ENCODE results near the gene TMEM59L.
"Not testable (repeated sequence)": the region's sequence is repeated elsewhere in the genome, so short reads cannot be mapped to it uniquely, and the experiment has no call there.

The TMEM59L gene

DNA sequence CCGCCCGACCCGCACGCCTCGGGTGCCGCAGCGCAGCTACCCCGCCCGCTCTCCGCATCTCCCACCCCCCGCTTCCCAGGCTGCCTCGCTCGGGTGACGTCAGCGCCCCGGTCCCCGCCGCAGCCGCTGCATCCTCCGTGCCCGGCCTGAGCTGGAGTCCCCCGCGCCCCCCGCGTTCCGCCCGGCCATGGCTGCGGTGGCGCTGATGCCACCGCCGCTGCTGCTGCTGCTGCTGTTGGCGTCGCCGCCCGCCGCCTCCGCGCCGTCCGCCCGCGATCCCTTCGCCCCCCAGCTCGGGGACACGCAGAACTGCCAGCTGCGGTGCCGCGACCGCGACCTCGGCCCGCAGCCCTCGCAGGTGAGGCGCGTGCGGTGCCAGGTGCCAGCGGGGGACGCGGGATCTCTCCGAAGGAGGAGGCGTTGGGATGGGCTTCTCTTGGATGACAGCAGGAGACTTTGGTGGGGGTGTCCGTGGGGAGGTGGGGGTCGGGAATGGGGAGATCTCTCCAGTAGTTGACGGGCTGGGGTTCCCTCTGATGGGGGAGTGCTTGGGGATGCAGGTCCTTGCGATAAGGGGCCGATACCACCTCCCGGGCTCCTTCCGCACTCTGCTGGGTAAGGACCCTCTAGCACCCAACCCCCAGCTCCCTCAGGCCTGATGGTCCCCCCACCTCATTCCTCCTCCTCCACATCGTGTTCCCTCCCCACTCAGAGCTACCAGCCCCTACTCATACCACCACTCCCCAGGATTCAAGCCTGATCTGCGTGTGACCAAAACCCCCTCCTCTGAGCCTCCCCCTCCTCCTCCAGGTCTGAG is at the start of gene TMEM59L:
TMEM59L (plus strand) TSS at position 99 of the 817 bp plus-strand sequence; CDS start at position 188, 89 bp downstream.
- DNase-seq = no peak

DNA sequence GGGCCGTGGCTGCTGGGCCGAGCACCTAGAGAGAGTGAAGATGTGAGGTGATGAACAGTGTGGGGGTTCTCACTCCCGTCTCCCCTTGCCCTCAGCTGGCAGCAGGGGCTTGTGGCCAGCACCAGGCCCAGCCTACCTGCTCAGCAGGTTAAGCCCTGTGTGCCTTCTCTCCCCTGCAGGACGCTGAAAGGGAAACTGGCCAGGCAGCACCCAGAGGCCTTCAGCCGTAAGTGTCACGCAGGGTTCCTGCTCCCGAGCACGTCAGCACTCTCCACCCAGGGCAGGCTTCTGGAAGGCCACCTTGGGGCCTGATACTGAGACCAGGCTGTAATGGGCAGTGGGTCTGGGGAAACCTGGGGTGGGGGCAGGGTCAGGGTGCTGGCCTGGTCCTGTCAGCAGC is 45.7 kb upstream of the TMEM59L start:
- no peak for DNase-seq

- DNase-seq = no peak
These were observed 44.3 kb upstream of the TMEM59L start for GRCh38 chr19:18568367-18568766.

DNA sequence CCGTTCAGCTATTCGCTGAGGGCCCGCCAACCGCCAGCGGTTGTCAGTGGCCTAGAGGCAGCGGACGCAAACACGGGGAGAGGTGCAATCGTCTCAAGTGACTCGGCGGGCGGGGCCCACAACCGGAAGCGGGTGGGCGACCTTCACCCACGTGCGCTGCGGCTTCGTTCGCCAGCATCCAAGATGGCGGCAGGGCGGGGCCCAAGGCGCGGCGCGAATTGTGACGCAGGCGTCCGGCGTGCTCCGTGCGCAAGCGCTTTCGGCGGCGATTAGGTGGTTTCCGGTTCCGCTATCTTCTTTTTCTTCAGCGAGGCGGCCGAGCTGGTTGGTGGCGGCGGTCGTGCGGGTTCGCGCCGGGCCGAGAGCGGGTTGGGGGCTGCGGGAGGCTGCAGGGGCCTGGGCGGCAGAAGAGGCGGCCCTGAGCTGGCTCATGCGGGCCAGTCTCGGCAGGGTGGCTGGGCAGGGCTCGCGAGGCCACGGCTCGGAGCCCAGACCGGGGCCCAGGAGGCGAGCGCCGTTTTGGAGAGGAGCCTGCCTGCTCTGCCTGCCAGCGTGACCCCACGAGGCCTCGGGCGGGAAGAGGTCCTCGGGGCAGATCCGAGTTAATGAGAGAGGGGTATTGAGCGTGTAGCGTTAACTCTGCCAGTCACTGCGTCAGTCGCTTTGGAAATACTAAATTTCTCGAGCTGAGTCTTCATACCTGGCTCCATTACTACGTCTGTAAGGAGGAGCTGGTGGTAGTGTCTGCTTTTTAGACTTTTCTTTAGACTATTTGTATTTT is 40.9 kb upstream of the TMEM59L start, which contains the start of gene UBA52:
UBA52 (plus strand) TSS at position 294 of the 781 bp plus-strand sequence. CDS start 1,444 bp downstream, outside the sequence.
- DNase-seq = peak; percentile 97

DNA sequence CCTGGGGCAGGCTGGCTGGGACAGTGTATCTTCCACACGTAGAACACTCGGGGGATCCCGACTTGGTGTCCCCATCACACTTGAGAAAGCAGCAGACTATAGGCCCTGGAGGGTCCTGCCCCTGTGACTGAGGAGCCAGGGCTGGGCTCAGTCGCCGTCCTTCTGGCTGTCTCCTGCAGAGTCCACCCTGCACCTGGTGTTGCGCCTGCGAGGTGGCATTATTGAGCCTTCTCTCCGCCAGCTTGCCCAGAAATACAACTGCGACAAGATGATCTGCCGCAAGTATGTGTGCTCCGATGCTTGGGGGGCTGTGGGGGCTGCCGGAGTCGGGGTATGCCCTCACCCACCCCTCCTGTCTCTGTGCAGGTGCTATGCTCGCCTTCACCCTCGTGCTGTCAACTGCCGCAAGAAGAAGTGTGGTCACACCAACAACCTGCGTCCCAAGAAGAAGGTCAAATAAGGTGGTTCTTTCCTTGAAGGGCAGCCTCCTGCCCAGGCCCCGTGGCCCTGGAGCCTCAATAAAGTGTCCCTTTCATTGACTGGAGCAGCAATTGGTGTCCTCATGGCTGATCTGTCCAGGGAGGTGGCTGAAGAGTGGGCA is 37.9 kb upstream of the TMEM59L start:
- no peak for DNase-seq

GRCh38 chr19:18576383-18576782 is 36.3 kb upstream of the TMEM59L start:
- no peak for DNase-seq

GRCh38 chr19:18577365-18577914 is 35.2 kb upstream of the TMEM59L start:
- DNase-seq = no peak

- no peak for DNase-seq
These were observed 32.4 kb upstream of the TMEM59L start for GRCh38 chr19:18580311-18580710.

- no peak for DNase-seq
These were observed 26.4 kb upstream of the TMEM59L start for GRCh38 chr19:18586306-18586705.

GRCh38 chr19:18587561-18587960 is 25.1 kb upstream of the TMEM59L start:
- DNase-seq = peak; percentile 54

- DNase-seq = no peak
These were observed 24.6 kb upstream of the TMEM59L start for GRCh38 chr19:18587962-18588610.

GRCh38 chr19:18588611-18589379 is 23.9 kb upstream of the TMEM59L start, which contains the start of gene REX1BD:
TSS of gene REX1BD (plus strand) at chr19:18588798. CDS start at chr19:18588802, 4 bp downstream.
- DNase-seq = peak; percentile 67

DNA sequence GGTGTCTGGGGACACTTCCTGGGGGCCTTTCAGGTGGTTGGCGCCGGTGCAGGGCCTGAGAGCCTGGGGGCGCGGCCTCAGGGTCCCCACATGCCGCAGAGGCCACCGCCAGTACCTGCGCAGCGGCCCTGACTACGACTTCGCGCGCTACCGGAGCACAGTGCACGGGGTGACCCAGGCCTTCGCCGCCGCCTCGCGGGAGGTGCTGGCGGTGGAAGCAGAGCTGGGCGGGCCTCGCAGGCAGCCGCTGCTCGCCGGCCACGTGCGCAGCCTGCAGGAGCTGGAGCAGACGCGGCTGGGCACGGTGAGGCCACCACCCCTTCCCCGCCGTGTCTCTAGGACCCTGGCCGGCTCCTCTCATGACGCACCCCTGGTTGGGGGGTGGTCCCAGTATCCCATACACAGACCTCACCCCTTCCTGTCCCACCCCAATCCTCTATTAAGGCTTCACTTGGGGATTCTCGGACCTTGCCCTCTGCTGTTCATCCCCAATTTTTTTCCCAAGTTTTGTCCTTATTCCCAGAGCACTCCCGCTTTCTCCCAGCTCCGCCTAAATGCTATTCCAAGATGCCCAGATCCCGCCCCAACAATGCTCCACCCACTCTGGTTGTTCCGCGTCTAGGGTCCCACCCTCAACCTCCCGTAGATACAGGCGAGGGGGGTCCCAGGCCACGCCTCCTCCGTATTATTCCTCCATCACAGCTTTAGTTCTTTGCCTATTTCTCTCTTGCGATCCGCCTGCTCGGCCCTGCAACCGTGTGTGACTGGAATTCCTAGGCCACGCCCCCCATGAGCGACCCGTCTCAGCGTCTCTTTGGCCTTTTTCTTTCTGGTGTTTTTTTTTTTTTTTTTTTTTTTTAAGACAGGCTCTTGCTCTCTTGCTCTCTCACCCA is 23.0 kb upstream of the TMEM59L start:
- peak; percentile 66 for DNase-seq

GRCh38 chr19:18590273-18591272 is 22.1 kb upstream of the TMEM59L start:
- peak; percentile 93 for DNase-seq

DNA sequence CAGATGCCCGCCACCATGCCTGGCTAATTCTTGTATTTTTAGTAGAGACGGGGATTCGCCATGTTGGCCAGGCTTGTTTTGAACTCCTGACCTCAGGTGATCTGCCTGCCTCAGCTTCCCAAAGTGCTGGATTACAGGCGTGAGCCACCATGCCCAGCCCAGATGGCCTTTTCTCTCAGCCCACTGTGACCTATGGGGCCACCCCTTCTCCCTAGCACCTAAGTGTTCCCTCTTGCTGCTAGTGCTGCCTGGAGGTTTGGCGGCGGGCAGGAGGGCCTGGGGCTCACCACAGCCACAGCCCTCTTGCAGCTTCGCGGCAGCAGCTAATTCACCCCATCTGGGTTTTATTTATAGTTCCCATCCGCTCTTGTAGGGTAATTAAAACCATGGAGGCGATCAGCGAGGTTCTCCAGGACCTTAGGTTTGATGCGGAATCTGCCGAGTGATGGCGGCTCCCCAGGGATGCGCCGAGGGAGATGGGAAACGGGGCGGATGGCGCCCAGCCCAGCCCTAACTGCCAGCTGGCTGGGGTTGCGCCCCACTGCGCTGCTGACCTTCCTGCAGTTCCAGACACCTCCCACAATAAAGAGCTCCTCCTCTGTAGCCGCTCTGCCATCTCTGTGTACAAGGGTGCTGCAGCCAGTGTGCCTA is 20.8 kb upstream of the TMEM59L start:
- no peak for DNase-seq

GRCh38 chr19:18592732-18593131 is 19.9 kb upstream of the TMEM59L start:
- DNase-seq = not testable (repeated sequence)

- DNase-seq = no peak
These were observed 19.1 kb upstream of the TMEM59L start for GRCh38 chr19:18593367-18594095.
